ENCODE measurements around the gene BTBD16. TPM values are rescaled to one million over a fixed set of nuclear protein-coding genes. Genes with fewer than 3 reads are reported as not detected.

BTBD16 gene
- total RNA-seq, 1 experiment from 2014 or later, result not detected

- no peaks in the 10 kb centered on the region for H3K27me3 ChIP-seq (ENCODE audit: insufficient read depth, low read length)
- no peak overlapping the region for H2AK5ac ChIP-seq (ENCODE audit: insufficient read length, low read length)
- H3K56ac ChIP-seq (ENCODE audit: insufficient read length, low read depth, low read length), result no peak overlapping the region
- H4K91ac ChIP-seq (ENCODE audit: insufficient read length, low read depth, low read length), result no peak overlapping the region
- no peak overlapping the region for H2BK5ac ChIP-seq (ENCODE audit: insufficient read length, low read length)
- Mint-ChIP-seq H3K9me3 (no peaks in the 10 kb centered on the region), H3K27ac (no peak overlapping the region), H3K4me3 (no peak overlapping the region), H3K36me3 (ENCODE audit: insufficient read depth in 1 of 3, low read depth in 3 of 3) (peaks cover 38 to 73% (median 63%) of the 10 kb centered on the region in 3 experiments), H3K4me1 (no peaks in the 10 kb centered on the region), H3K27me3 (ENCODE audit: low read depth) (no peaks in the 10 kb centered on the region)
- no peak overlapping the region for H3K23ac ChIP-seq (ENCODE audit: insufficient read length, low read depth, low read length)
- H3K23me2 ChIP-seq (ENCODE audit: insufficient read length, low read depth, low read length, poor library complexity, severe bottlenecking), result no peaks in the 10 kb centered on the region
- no CpG with 5 or more reads among the region's 19 CpGs for WGBS (ENCODE audit: extremely low coverage, insufficient read length, low lambda C conversion rate)
- H4K20me1 ChIP-seq (ENCODE audit: control insufficient read depth, insufficient read depth, insufficient read length), result no peaks in the 10 kb centered on the region
- no peak overlapping the region for H2BK20ac ChIP-seq (ENCODE audit: low read depth, low read length, poor library complexity, severe bottlenecking)
- no peak overlapping the region for H3T11ph ChIP-seq (ENCODE audit: low read length)
- H3K79me2 ChIP-seq (ENCODE audit: insufficient read depth, low read length), result no peaks in the 10 kb centered on the region
- H4K8ac ChIP-seq (replicated peaks; ENCODE audit: insufficient read length, low read depth, low read length), result no peak overlapping the region
- no peak overlapping the region for H2BK12ac ChIP-seq (ENCODE audit: insufficient read length, low read depth, low read length)
- H3K18ac ChIP-seq (ENCODE audit: insufficient read length, low read depth, low read length), result no peak overlapping the region
- H3K14ac ChIP-seq (ENCODE audit: insufficient read depth, low read length), result no peak overlapping the region
- H3K27ac ChIP-seq (ENCODE audit: insufficient read length, low read depth, low read length), result no peak overlapping the region
- no peak overlapping the region for H3K4ac ChIP-seq (ENCODE audit: low read depth, low read length)
- H3K4me2 ChIP-seq (ENCODE audit: insufficient read depth, insufficient read length, low read length), result no peak overlapping the region
- TF ChIP-seq CTCF (conservative IDR thresholded peaks at IDR 0.05), result no peak
- no peak overlapping the region for H4K5ac ChIP-seq (ENCODE audit: insufficient read length, low read depth, low read length)
- H2AFZ ChIP-seq (ENCODE audit: low read length), result no peak overlapping the region
- H2BK120ac ChIP-seq (ENCODE audit: low read depth, low read length, poor library complexity, severe bottlenecking), result no peak overlapping the region
- H3K4me1 ChIP-seq (ENCODE audit: insufficient read depth, low read length), result no peaks in the 10 kb centered on the region
- no peak overlapping the region for H2BK15ac ChIP-seq (ENCODE audit: low read depth, low read length)
- no peak for DNase-seq
- H3K9ac ChIP-seq (ENCODE audit: extremely low read depth, insufficient read length, low read length), result no peak overlapping the region
- no peaks in the 10 kb centered on the region for H3K79me1 ChIP-seq (ENCODE audit: insufficient read depth, low read depth, low read length, poor library complexity, severe bottlenecking)
- no peaks in the 10 kb centered on the region for H3K9me3 ChIP-seq (ENCODE audit: control insufficient read depth, low read depth, low read length)
Measured at GRCh38 chr10:122230222-122230621, 40.9 kb upstream of the BTBD16 start.
